IPS-18a (cell line): Measurements from ENCODE around the gene EED.
"Not testable (repeated sequence)": the region's sequence is repeated elsewhere in the genome, so short reads cannot be mapped to it uniquely, and the experiment has no call there.

Experiments used
- H3K27ac ChIP-seq: one replicate; pipeline ENCODE4 v1.5.1; 2013; ENCODE audit warnings: low read length
- H3K27me3 ChIP-seq: one replicate; pipeline ENCODE4 v1.6.1; 2013; ENCODE audit warnings: mild to moderate bottlenecking, low read length; ENCODE audit not compliant: control insufficient read depth, insufficient read depth
- H3K36me3 ChIP-seq: one replicate; pipeline ENCODE4 v1.6.1; 2013; ENCODE audit warnings: low read depth, low read length; ENCODE audit not compliant: control insufficient read depth
- H3K4me1 ChIP-seq: one replicate; pipeline ENCODE4 v1.6.1; 2013; ENCODE audit warnings: low read depth, low read length; ENCODE audit not compliant: control insufficient read depth
- H3K4me3 ChIP-seq: one replicate; pipeline ENCODE4 v1.5.1; 2013; ENCODE audit warnings: low read length
- H3K9ac ChIP-seq: one replicate; pipeline ENCODE4 v1.6.1; 2013; ENCODE audit warnings: mild to moderate bottlenecking, low read length, moderate library complexity
- H3K9me3 ChIP-seq: one replicate; pipeline ENCODE4 v1.6.1; 2013; ENCODE audit warnings: low read depth, low read length; ENCODE audit not compliant: control insufficient read depth

Gene EED

DNA sequence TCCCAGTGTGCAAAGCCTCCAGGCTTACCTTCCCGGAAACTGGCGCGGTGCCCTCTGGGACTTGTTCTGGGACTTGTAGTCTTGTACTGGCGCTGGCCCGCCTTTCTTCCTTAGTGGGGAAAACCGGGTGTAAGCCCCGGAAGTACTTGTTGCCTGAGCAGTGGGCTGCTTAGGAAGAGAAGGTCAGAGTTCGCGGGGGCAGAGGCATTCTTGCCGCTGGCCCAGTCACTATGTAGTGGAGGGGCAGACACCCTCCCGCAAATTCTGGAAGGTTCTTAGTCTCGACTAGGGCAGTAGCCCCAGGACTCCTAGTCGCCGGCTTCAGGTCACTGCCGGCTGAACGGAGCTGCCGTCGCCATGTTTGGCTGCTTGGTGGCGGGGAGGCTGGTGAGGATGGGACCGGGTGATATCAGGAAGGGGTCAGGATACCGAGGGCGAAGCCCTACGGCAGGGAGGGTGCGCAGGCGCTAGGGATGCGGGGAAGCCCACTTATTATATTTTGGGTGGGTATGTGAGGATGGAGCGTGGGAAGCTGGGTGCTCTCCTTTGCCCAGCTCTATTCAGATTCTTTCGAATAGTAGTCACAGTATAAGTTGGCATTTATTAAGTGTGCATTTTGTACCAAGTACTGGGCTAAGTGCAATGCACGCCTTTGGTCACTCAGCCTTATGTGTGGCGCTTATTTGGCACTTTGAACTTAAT, 57.7 kb downstream of the EED start, which contains the start of gene HIKESHI:
Gene HIKESHI, plus strand, starts transcription at position 149 of the 702 bp plus-strand sequence. Its CDS starts 209 bp downstream, at position 358.
- H3K9ac ChIP-seq = peak within 1 kb of the TSS; percentile 91
- H3K27ac ChIP-seq = peak within 1 kb of the TSS; percentile 90
- H3K4me1 ChIP-seq = peaks cover 9% of the 10 kb centered on the region
- H3K36me3 ChIP-seq = no peaks in the 10 kb centered on the region
- H3K9me3 ChIP-seq = no peaks in the 10 kb centered on the region
- peak within 1 kb of the TSS; percentile 92 for H3K4me3 ChIP-seq
- no peaks in the 10 kb centered on the region for H3K27me3 ChIP-seq

DNA sequence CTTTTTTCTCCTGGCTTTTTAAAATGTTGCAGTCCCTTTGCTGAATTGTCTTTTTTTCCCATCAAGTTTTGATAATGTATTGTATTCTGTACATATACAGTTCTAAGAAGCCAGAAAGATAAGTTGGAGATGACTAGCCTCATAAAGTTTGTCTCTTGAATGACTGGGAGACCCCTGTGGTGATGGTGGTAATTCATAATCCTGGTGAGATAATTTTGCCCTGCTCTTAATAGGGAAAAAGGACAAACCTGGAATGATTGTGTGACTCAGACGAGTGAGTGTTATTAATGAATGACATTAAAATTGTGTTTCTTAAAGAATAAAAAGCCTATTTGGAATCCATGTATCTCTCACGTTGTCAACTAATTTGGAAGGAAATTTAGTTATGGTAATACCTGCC, 58.7 kb downstream of the EED start:
- Histone ChIP-seq H3K9me3 (no peaks in the 10 kb centered on the region), H3K27ac (no peak overlapping the region), H3K36me3 (no peaks in the 10 kb centered on the region), H3K9ac (peak overlapping the region; percentile 91), H3K4me1 (peaks cover 9% of the 10 kb centered on the region), H3K4me3 (peak overlapping the region; percentile 92), H3K27me3 (no peaks in the 10 kb centered on the region)

DNA sequence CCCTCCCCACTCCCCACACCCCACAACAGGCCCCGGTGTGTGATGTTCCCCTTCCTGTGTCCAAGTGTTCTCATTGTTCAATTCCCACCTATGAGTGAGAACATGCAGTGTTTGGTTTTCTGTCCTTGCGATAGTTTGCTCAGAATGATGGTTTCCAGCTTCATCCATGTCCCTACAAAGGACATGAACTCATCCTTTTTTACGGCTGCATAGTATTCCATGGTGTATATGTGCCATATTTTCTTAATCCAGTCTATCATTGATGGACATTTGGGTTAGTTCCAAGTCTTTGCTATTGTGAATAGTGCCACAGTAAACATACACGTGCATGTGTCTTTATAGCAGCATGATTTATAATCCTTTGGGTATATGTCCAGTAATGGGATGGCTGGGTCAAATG, 64.2 kb downstream of the EED start:
- H3K36me3 ChIP-seq, H3K9ac ChIP-seq, H3K4me1 ChIP-seq, H3K4me3 ChIP-seq, H3K27ac ChIP-seq, H3K27me3 ChIP-seq, H3K9me3 ChIP-seq: not testable (repeated sequence)

DNA sequence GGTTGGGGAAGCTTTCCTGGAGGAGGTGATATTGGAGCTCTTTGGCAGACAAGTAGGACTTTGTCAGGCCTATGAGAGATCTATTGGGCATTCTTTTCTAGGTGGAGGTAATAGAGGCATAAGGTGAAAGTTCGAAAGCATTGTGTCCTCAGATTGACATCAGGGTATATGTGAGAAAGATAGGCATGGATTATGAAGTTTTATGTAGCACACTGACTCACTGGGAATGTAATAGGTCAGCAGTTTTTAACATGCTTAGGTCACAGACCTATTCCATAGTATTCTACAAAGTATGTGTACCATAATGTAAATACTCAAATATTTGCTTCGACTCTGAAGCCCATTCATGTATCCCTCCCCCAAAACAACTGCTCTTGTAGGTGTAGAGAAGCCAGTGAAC, 69.2 kb downstream of the EED start:
- Histone ChIP-seq H3K9me3 (no peaks in the 10 kb centered on the region), H3K9ac (no peak overlapping the region), H3K4me3 (no peak overlapping the region), H3K27me3 (no peaks in the 10 kb centered on the region), H3K4me1 (no peaks in the 10 kb centered on the region), H3K27ac (no peak overlapping the region), H3K36me3 (peaks cover 5% of the 10 kb centered on the region)

DNA sequence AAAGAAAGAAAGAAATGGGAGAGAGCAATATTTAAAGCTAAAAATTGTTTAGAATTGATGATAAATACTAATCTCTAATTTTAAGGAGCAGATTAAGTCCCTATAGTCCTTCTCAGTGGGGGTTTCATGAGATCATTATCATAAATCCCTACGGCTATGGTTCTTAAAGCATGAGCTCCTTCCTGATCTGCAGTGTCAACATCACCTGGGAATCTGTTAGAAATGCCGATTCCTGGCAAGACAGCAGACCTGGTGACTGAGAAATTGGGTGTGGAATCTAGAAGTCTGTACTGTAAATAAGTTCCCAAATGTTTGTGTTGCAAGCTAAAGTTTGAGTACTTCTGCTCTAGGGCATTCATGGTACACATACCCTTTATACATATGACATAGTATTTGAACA, 70.1 kb downstream of the EED start:
- H3K4me1 ChIP-seq = no peaks in the 10 kb centered on the region
- H3K27me3 ChIP-seq = no peaks in the 10 kb centered on the region
- H3K36me3 ChIP-seq = peaks cover 7% of the 10 kb centered on the region
- H3K9me3 ChIP-seq = no peaks in the 10 kb centered on the region
- no peak overlapping the region for H3K27ac ChIP-seq
- H3K4me3 ChIP-seq = no peak overlapping the region
- H3K9ac ChIP-seq = no peak overlapping the region
